ENCODE data around the gene KIAA1614. TPM values are rescaled to one million over a fixed set of nuclear protein-coding genes. Genes with fewer than 3 reads are reported as not detected.

Gene KIAA1614
- polyA plus RNA-seq, 1 donor (not counting 4 experiments of a cell fraction or from before 2014, with no cell fraction given), result 0.03 TPM

DNA sequence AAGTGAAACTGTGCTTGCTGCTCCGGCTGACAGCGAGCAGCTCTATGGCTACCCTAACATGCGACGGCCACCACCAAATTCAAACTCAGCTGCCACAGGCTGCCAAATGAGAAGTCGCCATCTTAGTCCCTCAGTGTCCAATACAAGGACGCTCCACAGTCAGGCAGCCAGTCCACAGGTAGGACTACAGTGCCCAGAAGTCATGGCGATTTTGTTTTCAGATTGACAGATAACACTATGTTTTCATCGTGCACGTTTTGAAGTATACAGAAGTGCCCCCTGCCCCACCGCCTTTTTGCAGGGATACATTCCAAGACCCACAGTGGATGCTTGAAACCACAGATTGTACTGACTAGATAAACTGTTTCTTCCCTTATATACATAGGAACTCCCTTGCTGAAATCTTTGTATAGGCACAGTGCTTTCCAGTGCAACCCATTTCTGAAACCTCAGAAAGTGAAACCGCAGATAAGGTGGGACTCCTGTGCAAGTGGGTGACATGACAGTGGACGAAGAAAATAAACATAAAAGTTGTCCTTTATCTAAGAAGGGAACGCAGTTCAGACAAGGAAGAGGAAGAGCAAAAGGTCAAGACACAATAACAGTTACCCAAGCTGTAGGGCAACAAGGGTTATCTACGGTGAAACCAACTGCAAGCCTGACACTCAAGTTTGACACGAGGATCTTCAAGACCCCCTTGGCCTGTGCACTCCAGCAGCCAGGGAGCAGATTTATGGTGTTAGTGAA is 57.8 kb downstream of the KIAA1614 start:
- DNase-seq (ENCODE audit: low read depth, low spot score) (no peak), FAIRE-seq (no peak)
- dilution Hi-C loops (cut with MboI; ENCODE audit: extremely low pct_ligation_motif_present, low sequenced_read_pairs), result no loop called here
- Histone ChIP-seq H3K9ac (ENCODE audit: control insufficient read depth, extremely low read depth, insufficient read depth, low read length) (no peak overlapping the region), H3K9me3 (ENCODE audit: control insufficient read depth, low read depth, low read length) (no peaks in the 10 kb centered on the region), H3K27ac (ENCODE audit: control insufficient read depth, insufficient read depth, low read length) (no peak overlapping the region), H3K27me3 (ENCODE audit: control insufficient read depth, extremely low read depth, insufficient read depth, low read length) (no peaks in the 10 kb centered on the region), H4K20me1 (ENCODE audit: control insufficient read depth, extremely low read depth, insufficient read depth, low read length) (no peaks in the 10 kb centered on the region), H3K4me3 (ENCODE audit: control insufficient read depth in 2 of 3, extremely low read depth in 1 of 3, insufficient read depth in 2 of 3, low read depth in 1 of 3, low read length in 3 of 3) (no peak overlapping the region), H3K36me3 (ENCODE audit: control insufficient read depth in 2 of 2, extremely low read depth in 1 of 2, insufficient read depth in 2 of 2, low read length in 2 of 2) (peaks cover 14 to 29% of the 10 kb centered on the region in 2 experiments), H3K4me2 (ENCODE audit: control insufficient read depth, extremely low read depth, insufficient read depth, low read depth, low read length) (no peak overlapping the region), H2AFZ (ENCODE audit: control insufficient read depth, low read length) (no peak overlapping the region), H3K79me2 (ENCODE audit: control insufficient read depth, insufficient read depth, low read length) (peaks cover under 1% of the 10 kb centered on the region), H3K4me1 (ENCODE audit: control insufficient read depth, extremely low read depth, insufficient read depth, low read length) (no peaks in the 10 kb centered on the region), H3K9me1 (ENCODE audit: control insufficient read depth, extremely low read depth, insufficient read depth, low read length) (no peaks in the 10 kb centered on the region)
- TF ChIP-seq, protein P1, sequence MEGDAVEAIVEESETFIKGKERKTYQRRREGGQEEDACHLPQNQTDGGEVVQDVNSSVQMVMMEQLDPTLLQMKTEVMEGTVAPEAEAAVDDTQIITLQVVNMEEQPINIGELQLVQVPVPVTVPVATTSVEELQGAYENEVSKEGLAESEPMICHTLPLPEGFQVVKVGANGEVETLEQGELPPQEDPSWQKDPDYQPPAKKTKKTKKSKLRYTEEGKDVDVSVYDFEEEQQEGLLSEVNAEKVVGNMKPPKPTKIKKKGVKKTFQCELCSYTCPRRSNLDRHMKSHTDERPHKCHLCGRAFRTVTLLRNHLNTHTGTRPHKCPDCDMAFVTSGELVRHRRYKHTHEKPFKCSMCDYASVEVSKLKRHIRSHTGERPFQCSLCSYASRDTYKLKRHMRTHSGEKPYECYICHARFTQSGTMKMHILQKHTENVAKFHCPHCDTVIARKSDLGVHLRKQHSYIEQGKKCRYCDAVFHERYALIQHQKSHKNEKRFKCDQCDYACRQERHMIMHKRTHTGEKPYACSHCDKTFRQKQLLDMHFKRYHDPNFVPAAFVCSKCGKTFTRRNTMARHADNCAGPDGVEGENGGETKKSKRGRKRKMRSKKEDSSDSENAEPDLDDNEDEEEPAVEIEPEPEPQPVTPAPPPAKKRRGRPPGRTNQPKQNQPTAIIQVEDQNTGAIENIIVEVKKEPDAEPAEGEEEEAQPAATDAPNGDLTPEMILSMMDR (optimal IDR thresholded peaks at IDR 0.05 in 1 of 3, IDR thresholded peaks at IDR 0.05 in 1 of 3, conservative IDR thresholded peaks at IDR 0.05 in 1 of 3; ENCODE audit: extremely low read depth in 1 of 3, insufficient read depth in 2 of 3, low read length in 3 of 3), result no peak
- TF ChIP-seq EZH2 (IDR thresholded peaks at IDR 0.05; ENCODE audit: low read length), result no peak

DNA sequence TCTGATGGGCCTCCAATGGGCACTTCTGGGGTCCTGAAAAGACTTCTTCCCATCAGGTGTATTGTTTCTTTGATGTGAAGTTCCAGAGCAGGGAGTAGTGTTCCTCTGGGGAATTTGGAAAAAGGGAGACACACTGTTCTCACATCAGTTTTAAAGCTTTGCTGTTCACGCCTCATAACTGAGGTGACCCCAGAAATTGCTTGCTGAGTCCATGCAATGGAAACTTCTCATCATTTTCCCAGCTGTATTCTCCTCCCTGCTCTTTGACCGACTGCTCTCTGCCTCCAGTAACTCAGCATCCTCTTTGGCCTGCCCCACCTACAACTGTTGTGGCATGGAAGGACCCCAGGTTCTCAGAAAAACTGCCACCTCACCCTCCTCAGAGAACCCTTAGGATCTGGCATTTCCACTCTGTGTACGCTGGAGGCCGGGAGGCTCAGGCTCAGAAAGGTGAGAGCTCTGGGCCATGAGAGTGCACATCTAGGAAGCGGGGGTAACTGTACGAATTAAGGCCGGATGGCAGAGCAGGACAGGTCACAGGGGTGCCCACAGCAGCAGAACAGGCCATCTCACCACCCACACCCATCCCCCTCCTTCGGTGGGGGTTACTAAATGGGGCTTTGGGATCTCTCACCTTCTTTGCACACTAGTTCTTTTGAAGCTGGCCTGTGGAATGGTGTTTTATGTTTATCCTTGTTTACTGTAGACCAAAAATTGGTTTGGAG is 58.7 kb downstream of the KIAA1614 start:
- no peak overlapping the region for H3K9ac ChIP-seq (ENCODE audit: control insufficient read depth, extremely low read depth, insufficient read depth, low read length)
- no peaks in the 10 kb centered on the region for H4K20me1 ChIP-seq (ENCODE audit: control insufficient read depth, extremely low read depth, insufficient read depth, low read length)
- H3K9me1 ChIP-seq (ENCODE audit: control insufficient read depth, extremely low read depth, insufficient read depth, low read length), result no peaks in the 10 kb centered on the region
- no peak overlapping the region for H3K27ac ChIP-seq (ENCODE audit: control insufficient read depth, insufficient read depth, low read length)
- DNase-seq (ENCODE audit: low read depth, low spot score) (no peak), FAIRE-seq (no peak)
- H3K4me1 ChIP-seq (ENCODE audit: control insufficient read depth, extremely low read depth, insufficient read depth, low read length), result no peaks in the 10 kb centered on the region
- TF ChIP-seq, protein P1 (optimal IDR thresholded peaks at IDR 0.05 in 1 of 3, IDR thresholded peaks at IDR 0.05 in 1 of 3, conservative IDR thresholded peaks at IDR 0.05 in 1 of 3; ENCODE audit: extremely low read depth in 1 of 3, insufficient read depth in 2 of 3, low read length in 3 of 3), result no peak
- TF ChIP-seq EZH2 (IDR thresholded peaks at IDR 0.05; ENCODE audit: low read length), result no peak
- H3K36me3 ChIP-seq (ENCODE audit: control insufficient read depth in 2 of 2, extremely low read depth in 1 of 2, insufficient read depth in 2 of 2, low read length in 2 of 2), result peaks cover 24 to 33% of the 10 kb centered on the region in 2 experiments
- no peak overlapping the region for H3K4me3 ChIP-seq (ENCODE audit: control insufficient read depth in 2 of 3, extremely low read depth in 1 of 3, insufficient read depth in 2 of 3, low read depth in 1 of 3, low read length in 3 of 3)
- H3K79me2 ChIP-seq (ENCODE audit: control insufficient read depth, insufficient read depth, low read length), result peaks cover 5% of the 10 kb centered on the region
- dilution Hi-C loops (cut with MboI; ENCODE audit: extremely low pct_ligation_motif_present, low sequenced_read_pairs), result no loop called here
- H3K27me3 ChIP-seq (ENCODE audit: control insufficient read depth, extremely low read depth, insufficient read depth, low read length), result no peaks in the 10 kb centered on the region
- H3K4me2 ChIP-seq (ENCODE audit: control insufficient read depth, extremely low read depth, insufficient read depth, low read depth, low read length), result no peak overlapping the region
- H2AFZ ChIP-seq (ENCODE audit: control insufficient read depth, low read length), result no peak overlapping the region
- no peaks in the 10 kb centered on the region for H3K9me3 ChIP-seq (ENCODE audit: control insufficient read depth, low read depth, low read length)
